OCI-LY1 (cell line): Measurements from ENCODE around the gene HOXC6.

Experiments
- CTCF ChIP-seq: fragments of 200-600 bp; sonication (generic), shearing (Covaris generic); IDR thresholded peaks from 2 replicates; pipeline ENCODE4 v1.5.1; 2017; ENCODE audit warnings: mild to moderate bottlenecking, antibody characterized with exemption, low read length, moderate library complexity, mixed read lengths
- EZH2 ChIP-seq: fragments of 200-600 bp; sonication (generic), shearing (Covaris generic); IDR thresholded peaks from 2 replicates; pipeline ENCODE4 v1.8.0; 2017; ENCODE audit warnings: borderline replicate concordance, mixed run types, mild to moderate bottlenecking, antibody characterized with exemption, low read length, moderate library complexity, mixed read lengths

- no peak for TF ChIP-seq CTCF
- no peak for TF ChIP-seq EZH2
These were observed 11.0 kb upstream of the HOXC6 start for GRCh38 chr12:54017027-54017788.
